ENCODE results near the gene SLC26A9.

SLC26A9 gene

GRCh38 chr1:205976036-205976435 is 32.8 kb upstream of the SLC26A9 start:
- H3K36me3 ChIP-seq (replicated peaks; ENCODE audit: insufficient read depth, low read length): no peaks in the 10 kb centered on the region
- no peak overlapping the region for H2AFZ ChIP-seq (ENCODE audit: low read length)
- no peaks in the 10 kb centered on the region for H3F3A ChIP-seq (ENCODE audit: insufficient read depth, low read length)
- H3K27ac ChIP-seq (ENCODE audit: low read length): no peak overlapping the region
- H3K4me2 ChIP-seq (ENCODE audit: low read depth, low read length): no peak overlapping the region
- H3K4me3 ChIP-seq (ENCODE audit: low read length): no peak overlapping the region
- no peaks in the 10 kb centered on the region for H3K9me3 ChIP-seq (replicated peaks; ENCODE audit: insufficient read depth, low read length)
- TF ChIP-seq EZH2phosphoT487 (IDR thresholded peaks at IDR 0.05; ENCODE audit: low read length) (no peak), EZH2 (optimal IDR thresholded peaks at IDR 0.05; ENCODE audit: low read depth, low read length) (no peak), CTCF (IDR thresholded peaks at IDR 0.05; ENCODE audit: low read length) (no peak)
- no peaks in the 10 kb centered on the region for H3K79me2 ChIP-seq (ENCODE audit: low read length)
- H4K20me1 ChIP-seq (ENCODE audit: insufficient read depth, low read length): no peaks in the 10 kb centered on the region
- no peaks in the 10 kb centered on the region for H3K27me3 ChIP-seq (replicated peaks; ENCODE audit: insufficient read depth, low read length)
- no peak overlapping the region for H3K9ac ChIP-seq (ENCODE audit: low read length)
- no peaks in the 10 kb centered on the region for H3K9me2 ChIP-seq (replicated peaks; ENCODE audit: insufficient read depth, low read length)
- no peaks in the 10 kb centered on the region for H3K4me1 ChIP-seq (ENCODE audit: low read length)
- no peak for DNase-seq

- no peaks in the 10 kb centered on the region for H3K4me1 ChIP-seq (ENCODE audit: low read length)
- no peaks in the 10 kb centered on the region for H3K9me2 ChIP-seq (replicated peaks; ENCODE audit: insufficient read depth, low read length)
- H3K4me2 ChIP-seq (ENCODE audit: low read depth, low read length): no peak overlapping the region
- no peak overlapping the region for H3K9ac ChIP-seq (ENCODE audit: low read length)
- H3K4me3 ChIP-seq (ENCODE audit: low read length): no peak overlapping the region
- no peak for DNase-seq
- H3K36me3 ChIP-seq (replicated peaks; ENCODE audit: insufficient read depth, low read length): no peaks in the 10 kb centered on the region
- TF ChIP-seq EZH2 (optimal IDR thresholded peaks at IDR 0.05; ENCODE audit: low read depth, low read length) (no peak), EZH2phosphoT487 (IDR thresholded peaks at IDR 0.05; ENCODE audit: low read length) (no peak), CTCF (IDR thresholded peaks at IDR 0.05; ENCODE audit: low read length) (no peak)
- no peaks in the 10 kb centered on the region for H3K27me3 ChIP-seq (replicated peaks; ENCODE audit: insufficient read depth, low read length)
- H3K27ac ChIP-seq (ENCODE audit: low read length): no peak overlapping the region
- H3F3A ChIP-seq (ENCODE audit: insufficient read depth, low read length): no peaks in the 10 kb centered on the region
- H2AFZ ChIP-seq (ENCODE audit: low read length): no peak overlapping the region
- no peaks in the 10 kb centered on the region for H3K9me3 ChIP-seq (replicated peaks; ENCODE audit: insufficient read depth, low read length)
- no peaks in the 10 kb centered on the region for H3K79me2 ChIP-seq (ENCODE audit: low read length)
- no peaks in the 10 kb centered on the region for H4K20me1 ChIP-seq (ENCODE audit: insufficient read depth, low read length)
These were observed 32.2 kb upstream of the SLC26A9 start for GRCh38 chr1:205975387-205975998.

GRCh38 chr1:205974712-205975111 is 31.5 kb upstream of the SLC26A9 start:
- Histone ChIP-seq H3K9me3 (replicated peaks; ENCODE audit: insufficient read depth, low read length) (no peaks in the 10 kb centered on the region), H3K9ac (ENCODE audit: low read length) (no peak overlapping the region), H3K4me3 (ENCODE audit: low read length) (no peak overlapping the region), H3K27me3 (replicated peaks; ENCODE audit: insufficient read depth, low read length) (no peaks in the 10 kb centered on the region), H3K79me2 (ENCODE audit: low read length) (no peaks in the 10 kb centered on the region), H3K36me3 (replicated peaks; ENCODE audit: insufficient read depth, low read length) (no peaks in the 10 kb centered on the region), H4K20me1 (ENCODE audit: insufficient read depth, low read length) (no peaks in the 10 kb centered on the region), H3K4me2 (ENCODE audit: low read depth, low read length) (no peak overlapping the region), H3K9me2 (replicated peaks; ENCODE audit: insufficient read depth, low read length) (no peaks in the 10 kb centered on the region), H2AFZ (ENCODE audit: low read length) (no peak overlapping the region), H3K4me1 (ENCODE audit: low read length) (no peaks in the 10 kb centered on the region), H3F3A (ENCODE audit: insufficient read depth, low read length) (no peaks in the 10 kb centered on the region), H3K27ac (ENCODE audit: low read length) (no peak overlapping the region)
- TF ChIP-seq CTCF (IDR thresholded peaks at IDR 0.05; ENCODE audit: low read length) (no peak), EZH2phosphoT487 (IDR thresholded peaks at IDR 0.05; ENCODE audit: low read length) (no peak), EZH2 (optimal IDR thresholded peaks at IDR 0.05; ENCODE audit: low read depth, low read length) (no peak)
- DNase-seq: no peak

All from MM.1S (cell line).